IgD-negative memory B cell (primary cell): ENCODE results near the gene GRAMD4. TPM values are rescaled to one million over a fixed set of nuclear protein-coding genes. Genes with fewer than 3 reads are reported as not detected.

Experiments
- H3K27ac Mint-ChIP-seq, 3 donors: one replicate each; pipeline ENCODE4 v1.8.0; 2020 to 2022; ENCODE audit warnings: mild to moderate bottlenecking in 3 of 3, mixed read lengths in 3 of 3, moderate library complexity in 1 of 3
- H3K27me3 Mint-ChIP-seq: one replicate; pipeline ENCODE4 v1.8.0; 2021; ENCODE audit warnings: mixed read lengths
- H3K36me3 Mint-ChIP-seq: one replicate; pipeline ENCODE4 v1.8.0; 2020; ENCODE audit warnings: mild to moderate bottlenecking, mixed read lengths
- H3K4me1 Mint-ChIP-seq, 3 donors: one replicate each; pipeline ENCODE4 v1.8.0; 2020 to 2022; ENCODE audit warnings: mixed read lengths in 3 of 3, mild to moderate bottlenecking in 1 of 3
- H3K4me3 Mint-ChIP-seq, 4 donors: one replicate each; pipeline ENCODE4 v1.8.0; 2020 to 2022; ENCODE audit warnings: mild to moderate bottlenecking in 4 of 4, mixed read lengths in 4 of 4, moderate library complexity in 3 of 4
- H3K9me3 Mint-ChIP-seq, 3 donors: one replicate each; pipeline ENCODE4 v1.8.0; 2020 to 2021; ENCODE audit warnings: mixed read lengths in 3 of 3, mild to moderate bottlenecking in 1 of 3
- polyA plus RNA-seq: library from polyadenylated mRNA; unstranded; fragments of 300-500 nt; fragmentation: Illumina TruSeq; gene quantifications from one replicate; pipeline ENCODE4 v1.2.3, GENCODE V29; 2021

GRAMD4 gene
- polyA plus RNA-seq, 1 donor from 2014 or later, result 18.4 TPM

GRCh38 chr22:46675938-46676337 is 55.8 kb downstream of the GRAMD4 start:
- H3K27me3 Mint-ChIP-seq, result peaks cover 3% of the 10 kb centered on the region
- H3K36me3 Mint-ChIP-seq, result peaks cover 3% of the 10 kb centered on the region
- no peak overlapping the region for H3K27ac Mint-ChIP-seq
- peaks cover 6 to 16% (median 13%) of the 10 kb centered on the region in 3 donors for H3K4me1 Mint-ChIP-seq
- H3K9me3 Mint-ChIP-seq, result no peaks in the 10 kb centered on the region
- peak overlapping the region in 1 of 4 donors; percentile 23 for H3K4me3 Mint-ChIP-seq

GRCh38 chr22:46676479-46676878 is 56.3 kb downstream of the GRAMD4 start:
- Mint-ChIP-seq H3K4me3 (no peak overlapping the region), H3K9me3 (no peaks in the 10 kb centered on the region), H3K27ac (no peak overlapping the region), H3K4me1 (peaks cover 8 to 16% (median 13%) of the 10 kb centered on the region in 3 donors), H3K27me3 (peaks cover 5% of the 10 kb centered on the region), H3K36me3 (peaks cover 3% of the 10 kb centered on the region)

GRCh38 chr22:46676881-46677280 is 56.7 kb downstream of the GRAMD4 start:
- no peak overlapping the region for H3K4me3 Mint-ChIP-seq
- peaks cover 3% of the 10 kb centered on the region for H3K36me3 Mint-ChIP-seq
- H3K9me3 Mint-ChIP-seq, result no peaks in the 10 kb centered on the region
- peaks cover 9 to 16% (median 13%) of the 10 kb centered on the region in 3 donors for H3K4me1 Mint-ChIP-seq
- H3K27me3 Mint-ChIP-seq, result peaks cover 5% of the 10 kb centered on the region
- no peak overlapping the region for H3K27ac Mint-ChIP-seq

GRCh38 chr22:46677323-46678002 is 57.3 kb downstream of the GRAMD4 start:
- Mint-ChIP-seq H3K27me3 (peaks cover 5% of the 10 kb centered on the region), H3K4me3 (no peak overlapping the region), H3K9me3 (no peaks in the 10 kb centered on the region), H3K4me1 (peaks cover 9 to 16% (median 14%) of the 10 kb centered on the region in 3 donors), H3K36me3 (peaks cover 3% of the 10 kb centered on the region), H3K27ac (no peak overlapping the region)

- Mint-ChIP-seq H3K36me3 (peaks cover 3% of the 10 kb centered on the region), H3K9me3 (no peaks in the 10 kb centered on the region), H3K27me3 (peaks cover 5% of the 10 kb centered on the region), H3K27ac (peak overlapping the region in 2 of 3 donors; percentile 23 to 91), H3K4me1 (peaks cover 9 to 17% (median 13%) of the 10 kb centered on the region in 3 donors), H3K4me3 (no peak overlapping the region)
Observed at GRCh38 chr22:46678003-46678657, 57.9 kb downstream of the GRAMD4 start.

- peaks cover 3% of the 10 kb centered on the region for H3K36me3 Mint-ChIP-seq
- peaks cover 9 to 14% (median 13%) of the 10 kb centered on the region in 3 donors for H3K4me1 Mint-ChIP-seq
- no peaks in the 10 kb centered on the region for H3K9me3 Mint-ChIP-seq
- peak overlapping the region in 1 of 3 donors; percentile 91 for H3K27ac Mint-ChIP-seq
- H3K4me3 Mint-ChIP-seq, result no peak overlapping the region
- H3K27me3 Mint-ChIP-seq, result peaks cover 7% of the 10 kb centered on the region
Observed at GRCh38 chr22:46678785-46679700, 58.9 kb downstream of the GRAMD4 start.

GRCh38 chr22:46679706-46680269 is 59.6 kb downstream of the GRAMD4 start:
- H3K4me3 Mint-ChIP-seq, result no peak overlapping the region
- H3K27me3 Mint-ChIP-seq, result peaks cover 7% of the 10 kb centered on the region
- H3K27ac Mint-ChIP-seq, result no peak overlapping the region
- H3K4me1 Mint-ChIP-seq, result peaks cover 11 to 16% (median 15%) of the 10 kb centered on the region in 3 donors
- peaks cover 3% of the 10 kb centered on the region for H3K36me3 Mint-ChIP-seq
- H3K9me3 Mint-ChIP-seq, result no peaks in the 10 kb centered on the region

GRCh38 chr22:46681010-46681409 is 60.8 kb downstream of the GRAMD4 start:
- H3K36me3 Mint-ChIP-seq, result peaks cover 4% of the 10 kb centered on the region
- H3K27ac Mint-ChIP-seq, result no peak overlapping the region
- no peak overlapping the region for H3K4me3 Mint-ChIP-seq
- peaks cover 23 to 27% (median 26%) of the 10 kb centered on the region in 3 donors for H3K4me1 Mint-ChIP-seq
- H3K27me3 Mint-ChIP-seq, result peaks cover 14% of the 10 kb centered on the region
- H3K9me3 Mint-ChIP-seq, result no peaks in the 10 kb centered on the region

- Mint-ChIP-seq H3K9me3 (no peaks in the 10 kb centered on the region), H3K36me3 (peaks cover 5% of the 10 kb centered on the region), H3K27me3 (peaks cover 18% of the 10 kb centered on the region), H3K27ac (peak overlapping the region in 2 of 3 donors; percentile 3 to 22), H3K4me3 (peak overlapping the region in 1 of 4 donors; percentile 41), H3K4me1 (peaks cover 22 to 30% (median 28%) of the 10 kb centered on the region in 3 donors)
Observed at GRCh38 chr22:46682011-46682731, 62.0 kb downstream of the GRAMD4 start.

- peak overlapping the region in 3 of 4 donors; percentile 51 to 83 (median 74) for H3K4me3 Mint-ChIP-seq
- peaks cover 18% of the 10 kb centered on the region for H3K27me3 Mint-ChIP-seq
Observed at GRCh38 chr22:46684706-46685105, 64.5 kb downstream of the GRAMD4 start.

GRCh38 chr22:46686221-46687047 is 66.2 kb downstream of the GRAMD4 start:
- Mint-ChIP-seq H3K9me3 (no peaks in the 10 kb centered on the region), H3K4me1 (peaks cover 23 to 33% (median 28%) of the 10 kb centered on the region in 3 donors), H3K27ac (peak overlapping the region in 1 of 3 donors; percentile 90), H3K4me3 (no peak overlapping the region), H3K27me3 (peaks cover 16% of the 10 kb centered on the region), H3K36me3 (peaks cover 7% of the 10 kb centered on the region)

More at GRCh38 chr22:46684706-46685105, 64.5 kb downstream of the GRAMD4 start:
- Mint-ChIP-seq H3K36me3 (peaks cover 2% of the 10 kb centered on the region), H3K27ac (peak overlapping the region; percentile 7 to 90 (median 48)), H3K9me3 (no peaks in the 10 kb centered on the region), H3K4me1 (peaks cover 21 to 30% (median 28%) of the 10 kb centered on the region in 3 donors)

GRCh38 chr22:46687048-46687444 is 66.9 kb downstream of the GRAMD4 start:
- Mint-ChIP-seq H3K36me3 (peaks cover 11% of the 10 kb centered on the region), H3K27ac (no peak overlapping the region), H3K9me3 (no peaks in the 10 kb centered on the region)

GRCh38 chr22:46687460-46687859 is 67.3 kb downstream of the GRAMD4 start:
- no peaks in the 10 kb centered on the region for H3K9me3 Mint-ChIP-seq
- H3K27me3 Mint-ChIP-seq, result peaks cover 15% of the 10 kb centered on the region
- H3K27ac Mint-ChIP-seq, result no peak overlapping the region
- peaks cover 11% of the 10 kb centered on the region for H3K36me3 Mint-ChIP-seq
- H3K4me3 Mint-ChIP-seq, result peak overlapping the region in 1 of 4 donors; percentile 70
- H3K4me1 Mint-ChIP-seq, result peaks cover 23 to 31% (median 25%) of the 10 kb centered on the region in 3 donors

More at GRCh38 chr22:46687048-46687444, 66.9 kb downstream of the GRAMD4 start:
- H3K27me3 Mint-ChIP-seq, result peaks cover 15% of the 10 kb centered on the region
- no peak overlapping the region for H3K4me3 Mint-ChIP-seq
- peaks cover 23 to 31% (median 28%) of the 10 kb centered on the region in 3 donors for H3K4me1 Mint-ChIP-seq
